Cardiac fibroblast (primary cell): Measurements from ENCODE around the gene CACNB4.

ENCODE experiments used
- DNase-seq, 2 donors: peaks; one replicate each; pipeline versions ENCODE4 v3.0.0 to v3.0.0-alpha.2; 2010; ENCODE audit warnings: low read depth in 2 of 2
- H3K4me3 ChIP-seq, 2 donors: replicated peaks in 1 of 2; 1 replicate in 1 of 2; 2 replicates in 1 of 2; pipeline ENCODE4 v1.5.1; 2011; ENCODE audit warnings: low read depth in 2 of 2, low read length in 2 of 2, mild to moderate bottlenecking in 2 of 2, moderate library complexity in 1 of 2
- TF ChIP-seq, protein P1 (sequence below): IDR thresholded peaks from one replicate; pipeline ENCODE4 v1.5.1; 2011; ENCODE audit warnings: low read depth, mild to moderate bottlenecking, low read length, inconsistent platforms

CACNB4 gene

DNA sequence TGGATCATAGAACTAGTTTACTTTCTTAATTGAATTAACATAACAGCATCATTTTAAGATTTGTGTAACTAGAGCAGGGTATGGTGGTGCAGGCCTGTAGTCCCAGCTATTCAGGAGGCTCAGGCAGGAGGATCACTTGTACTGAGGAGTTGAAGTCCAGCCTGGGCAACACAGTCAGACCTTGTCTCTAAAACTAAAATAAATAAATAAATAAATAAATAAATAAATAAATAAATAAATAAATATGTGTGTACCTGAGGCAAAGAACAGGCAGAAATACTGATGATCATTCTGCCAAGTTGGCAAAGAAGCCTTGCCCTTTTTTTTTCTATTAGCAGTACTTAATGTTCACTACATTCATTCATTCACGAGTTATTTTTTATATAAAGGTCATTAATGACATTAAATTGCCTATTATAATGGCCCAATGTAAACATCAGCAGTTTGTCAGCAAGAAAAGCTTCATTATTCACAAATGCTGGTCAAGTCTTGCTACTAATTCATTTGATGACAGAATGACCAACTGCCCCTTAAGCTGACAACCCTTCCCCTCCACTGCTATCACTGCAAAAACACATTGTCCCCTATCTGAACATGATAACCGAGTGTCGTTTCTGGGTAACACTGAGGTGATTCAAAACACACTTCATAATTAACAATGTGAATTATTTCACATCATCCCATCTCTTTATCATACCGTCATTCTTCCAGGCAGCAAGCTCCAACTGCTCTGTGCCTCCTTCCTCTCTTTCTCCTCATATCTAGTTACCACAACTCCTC lies 309.6 kb downstream of the CACNB4 start:
- no peak overlapping the region for H3K4me3 ChIP-seq
- DNase-seq = no peak
- TF ChIP-seq, protein P1, sequence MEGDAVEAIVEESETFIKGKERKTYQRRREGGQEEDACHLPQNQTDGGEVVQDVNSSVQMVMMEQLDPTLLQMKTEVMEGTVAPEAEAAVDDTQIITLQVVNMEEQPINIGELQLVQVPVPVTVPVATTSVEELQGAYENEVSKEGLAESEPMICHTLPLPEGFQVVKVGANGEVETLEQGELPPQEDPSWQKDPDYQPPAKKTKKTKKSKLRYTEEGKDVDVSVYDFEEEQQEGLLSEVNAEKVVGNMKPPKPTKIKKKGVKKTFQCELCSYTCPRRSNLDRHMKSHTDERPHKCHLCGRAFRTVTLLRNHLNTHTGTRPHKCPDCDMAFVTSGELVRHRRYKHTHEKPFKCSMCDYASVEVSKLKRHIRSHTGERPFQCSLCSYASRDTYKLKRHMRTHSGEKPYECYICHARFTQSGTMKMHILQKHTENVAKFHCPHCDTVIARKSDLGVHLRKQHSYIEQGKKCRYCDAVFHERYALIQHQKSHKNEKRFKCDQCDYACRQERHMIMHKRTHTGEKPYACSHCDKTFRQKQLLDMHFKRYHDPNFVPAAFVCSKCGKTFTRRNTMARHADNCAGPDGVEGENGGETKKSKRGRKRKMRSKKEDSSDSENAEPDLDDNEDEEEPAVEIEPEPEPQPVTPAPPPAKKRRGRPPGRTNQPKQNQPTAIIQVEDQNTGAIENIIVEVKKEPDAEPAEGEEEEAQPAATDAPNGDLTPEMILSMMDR = no peak

DNA sequence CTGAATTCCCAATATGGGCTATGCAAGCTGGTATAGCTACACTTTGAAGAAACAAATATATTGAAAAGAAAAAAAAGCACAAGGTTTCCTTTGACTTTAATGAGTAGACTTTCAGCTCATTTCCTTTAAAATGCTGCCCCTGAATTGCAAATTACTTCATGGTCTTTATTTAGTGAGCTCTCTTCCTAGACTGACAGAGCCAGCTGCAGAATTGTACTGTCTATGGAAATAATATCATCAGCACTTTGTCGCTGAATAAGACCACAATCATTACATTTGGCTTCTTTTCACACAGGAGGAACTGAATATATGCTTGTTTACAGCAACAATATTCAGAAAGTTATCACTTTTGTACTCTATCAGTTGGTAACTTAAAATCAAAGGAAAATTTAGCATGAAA lies 312.4 kb downstream of the CACNB4 start:
- DNase-seq = no peak
- TF ChIP-seq, protein P1 = no peak
- no peak overlapping the region for H3K4me3 ChIP-seq

DNA sequence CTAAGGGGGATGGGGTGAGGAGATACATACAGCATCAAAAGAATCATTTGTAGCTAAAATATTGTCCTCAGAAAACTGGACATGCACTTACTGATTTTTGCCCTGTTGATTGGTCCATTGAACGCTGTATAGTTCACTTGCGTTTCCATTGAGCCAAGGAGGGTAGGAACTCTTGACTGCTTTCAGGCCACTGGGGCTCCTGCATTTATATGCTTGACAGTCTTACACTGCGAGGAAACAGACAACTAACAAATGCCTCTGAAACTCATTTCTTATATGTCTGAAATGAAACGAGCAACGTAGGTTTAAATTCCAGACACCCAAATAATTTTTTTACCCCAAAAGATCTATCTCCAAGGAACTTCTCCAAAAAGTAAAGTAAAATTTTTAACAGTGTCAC lies 312.8 kb downstream of the CACNB4 start:
- no peak overlapping the region for H3K4me3 ChIP-seq
- TF ChIP-seq, protein P1 = no peak

DNA sequence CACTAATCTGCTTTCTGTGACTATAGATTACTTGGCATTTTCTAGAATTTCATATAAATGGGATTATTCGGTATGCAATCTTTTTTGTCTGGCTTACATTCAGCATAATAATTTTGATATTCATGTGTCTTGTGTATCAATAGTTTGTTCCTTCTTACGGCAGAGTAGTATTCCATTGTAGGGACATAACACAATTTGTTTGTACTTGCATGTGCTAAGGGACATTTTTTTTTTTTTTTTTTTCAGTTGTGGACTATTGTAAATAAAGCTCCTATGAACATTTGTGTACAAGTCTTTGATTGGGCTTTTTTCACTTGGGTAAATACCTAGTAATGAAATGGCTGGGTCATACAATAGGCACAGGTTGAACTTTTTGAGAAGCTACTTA lies 315.7 kb downstream of the CACNB4 start:
- DNase-seq = no peak
- TF ChIP-seq, protein P1 = no peak
- H3K4me3 ChIP-seq = no peak overlapping the region

More for the DNA sequence above, 312.8 kb downstream of the CACNB4 start:
- no peak for DNase-seq
